Body of pancreas (tissue), 4 donors: ENCODE data around the gene CCDC93.

Source experiments
- CTCF ChIP-seq, 7 experiments: fragments of 450-650 bp in 4 of 7; fragments of 200-600 bp in 3 of 7; sonication (generic) in 3 of 7; IDR thresholded peaks; one replicate each; pipeline ENCODE4 v1.5.1; 2016 to 2019; ENCODE audit warnings: antibody characterized with exemption in 7 of 7
- POLR2A ChIP-seq, 3 donors: fragments of 450-650 bp; IDR thresholded peaks; one replicate each; pipeline ENCODE4 v1.6.1; 2016; ENCODE audit warnings: antibody characterized with exemption in 3 of 3, mild to moderate bottlenecking in 2 of 3

DNA sequence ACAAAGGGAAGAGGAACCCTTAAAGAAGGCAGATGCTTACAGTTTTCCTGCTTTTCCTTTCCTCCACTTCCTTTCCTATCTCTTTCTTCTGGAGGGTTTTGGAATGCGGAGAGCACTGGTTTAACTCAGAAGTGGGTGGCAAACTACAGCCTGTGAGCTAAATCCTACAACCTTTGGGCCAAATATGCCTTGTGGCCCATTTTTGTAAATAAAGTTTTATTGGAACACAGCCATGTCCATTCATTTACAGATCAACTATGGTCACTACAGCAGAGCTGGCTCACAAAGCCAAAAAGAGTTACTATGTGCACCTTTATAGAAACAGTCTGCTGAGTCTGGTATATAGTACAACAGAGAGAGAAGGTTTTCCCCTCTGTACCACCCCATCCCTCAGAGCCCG, 69.1 kb downstream of the CCDC93 start:
- TF ChIP-seq CTCF (IDR thresholded peaks at IDR 0.05): no peak
- TF ChIP-seq POLR2A (IDR thresholded peaks at IDR 0.05): no peak
